Measurements from ENCODE around the gene IKBKE. TPM values are rescaled to one million over a fixed set of nuclear protein-coding genes. Genes with fewer than 3 reads are reported as not detected.

Gene IKBKE
- total RNA-seq, 1 donor = 13.1 TPM

DNA sequence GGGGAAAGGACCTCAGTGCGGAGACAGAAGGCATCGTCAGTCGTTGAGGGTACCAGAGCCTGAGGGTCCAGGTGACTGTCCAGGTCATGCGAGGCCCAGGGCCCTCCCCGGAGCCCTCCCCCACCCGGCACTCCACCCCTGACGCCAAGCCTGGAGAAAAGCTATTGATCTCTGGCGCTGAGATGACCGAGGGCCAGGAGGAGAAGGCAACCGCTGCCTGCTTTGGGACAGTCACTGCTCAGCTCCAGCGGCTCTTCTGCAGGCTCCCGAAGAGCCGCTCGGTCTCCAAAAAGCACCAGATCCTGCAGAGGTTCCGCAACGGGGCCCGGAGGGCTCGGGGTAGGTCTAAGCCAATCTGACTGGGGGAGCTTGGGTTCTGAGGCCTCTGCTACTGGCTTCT lies 47.9 kb downstream of the IKBKE start:
- Histone ChIP-seq H3K27me3 (ENCODE audit: insufficient read depth, low read length) (no peaks in the 10 kb centered on the region), H3K9me3 (ENCODE audit: low read depth, low read length) (no peaks in the 10 kb centered on the region), H3K4me3 (ENCODE audit: low read length) (no peak overlapping the region), H3K4me1 (ENCODE audit: insufficient read depth, low read length) (peaks cover 32% of the 10 kb centered on the region)

DNA sequence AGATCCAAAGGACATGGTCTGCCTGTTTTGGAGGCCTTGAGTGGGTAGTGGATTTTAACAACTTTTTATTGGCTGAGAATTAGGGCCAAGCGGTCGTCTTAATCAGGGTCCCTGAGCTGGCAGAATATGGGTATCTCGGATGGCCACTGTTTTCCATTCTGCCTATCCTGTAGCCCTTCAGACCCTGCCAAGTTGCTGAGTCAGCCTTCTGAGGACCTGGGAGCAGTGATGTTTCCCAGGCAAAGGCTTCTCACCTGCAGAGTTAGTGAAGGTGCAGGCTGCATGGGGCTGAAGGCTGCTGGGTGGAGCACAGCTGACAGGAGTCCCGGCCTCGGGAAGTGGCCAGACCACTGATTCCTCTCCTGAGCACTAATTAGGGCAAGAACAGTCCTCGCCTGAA lies 48.5 kb downstream of the IKBKE start:
- Histone ChIP-seq H3K4me3 (ENCODE audit: low read length) (no peak overlapping the region), H3K4me1 (ENCODE audit: insufficient read depth, low read length) (peaks cover 32% of the 10 kb centered on the region), H3K9me3 (ENCODE audit: low read depth, low read length) (no peaks in the 10 kb centered on the region), H3K27me3 (ENCODE audit: insufficient read depth, low read length) (no peaks in the 10 kb centered on the region)

DNA sequence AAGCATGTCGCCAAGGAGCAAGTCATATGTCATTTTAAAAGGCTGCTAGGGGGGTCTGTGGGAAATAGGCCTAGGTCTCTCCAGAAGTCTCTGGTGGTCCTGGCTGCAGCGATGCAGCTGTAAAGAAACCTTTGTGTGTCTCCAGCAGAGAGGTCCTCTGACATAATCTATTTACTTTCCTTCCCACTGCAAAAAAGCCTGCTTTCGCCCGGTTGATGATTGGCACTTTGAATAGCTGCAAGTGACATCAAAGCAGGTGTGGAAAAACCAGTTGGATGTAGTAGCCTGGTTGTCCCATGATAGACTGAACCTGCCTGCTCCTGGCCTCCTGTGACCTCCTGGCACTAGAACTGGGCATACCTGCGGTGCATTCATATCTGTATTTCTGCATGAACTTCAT lies 50.9 kb downstream of the IKBKE start:
- Histone ChIP-seq H3K4me1 (ENCODE audit: insufficient read depth, low read length) (peaks cover 11% of the 10 kb centered on the region), H3K27me3 (ENCODE audit: insufficient read depth, low read length) (no peaks in the 10 kb centered on the region), H3K9me3 (ENCODE audit: low read depth, low read length) (no peaks in the 10 kb centered on the region), H3K4me3 (ENCODE audit: low read length) (no peak overlapping the region)

DNA sequence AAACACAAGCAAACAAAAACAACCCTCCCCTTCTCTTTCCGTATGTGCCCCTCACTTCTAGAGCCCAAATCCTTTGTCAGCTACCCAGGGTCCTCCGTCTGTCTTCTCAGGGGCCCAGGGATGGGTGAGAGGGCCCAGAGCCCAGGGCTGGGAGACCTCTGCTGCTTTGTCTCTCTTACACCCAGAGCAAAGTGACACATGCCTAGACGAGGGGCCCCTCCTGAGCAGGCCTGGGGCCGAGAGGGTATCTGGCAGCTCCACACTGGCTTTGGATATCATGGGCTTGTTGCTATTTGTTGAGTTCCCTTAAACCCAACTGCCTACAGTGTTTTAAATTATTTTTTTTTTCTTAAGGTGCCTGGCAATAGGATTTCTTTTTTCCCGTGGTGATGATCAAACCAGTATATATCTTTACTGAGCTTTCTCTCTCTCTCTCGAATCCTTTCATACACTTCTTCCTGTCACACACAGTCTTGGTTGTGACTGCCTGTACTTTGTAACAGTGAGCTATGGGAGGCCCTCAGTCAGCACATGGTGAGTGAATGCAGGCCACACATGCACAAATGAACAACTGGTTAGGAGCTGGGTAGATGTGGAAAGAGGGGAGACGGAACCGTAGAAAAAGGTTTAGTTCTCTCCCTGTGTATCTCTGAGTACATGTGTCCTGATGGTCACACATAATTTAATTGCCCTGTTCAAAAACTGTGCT lies 51.6 kb downstream of the IKBKE start:
- no peak overlapping the region for H3K4me3 ChIP-seq (ENCODE audit: low read length)
- no peaks in the 10 kb centered on the region for H3K27me3 ChIP-seq (ENCODE audit: insufficient read depth, low read length)
- H3K9me3 ChIP-seq (ENCODE audit: low read depth, low read length) = no peaks in the 10 kb centered on the region
- peaks cover 3% of the 10 kb centered on the region for H3K4me1 ChIP-seq (ENCODE audit: insufficient read depth, low read length)

DNA sequence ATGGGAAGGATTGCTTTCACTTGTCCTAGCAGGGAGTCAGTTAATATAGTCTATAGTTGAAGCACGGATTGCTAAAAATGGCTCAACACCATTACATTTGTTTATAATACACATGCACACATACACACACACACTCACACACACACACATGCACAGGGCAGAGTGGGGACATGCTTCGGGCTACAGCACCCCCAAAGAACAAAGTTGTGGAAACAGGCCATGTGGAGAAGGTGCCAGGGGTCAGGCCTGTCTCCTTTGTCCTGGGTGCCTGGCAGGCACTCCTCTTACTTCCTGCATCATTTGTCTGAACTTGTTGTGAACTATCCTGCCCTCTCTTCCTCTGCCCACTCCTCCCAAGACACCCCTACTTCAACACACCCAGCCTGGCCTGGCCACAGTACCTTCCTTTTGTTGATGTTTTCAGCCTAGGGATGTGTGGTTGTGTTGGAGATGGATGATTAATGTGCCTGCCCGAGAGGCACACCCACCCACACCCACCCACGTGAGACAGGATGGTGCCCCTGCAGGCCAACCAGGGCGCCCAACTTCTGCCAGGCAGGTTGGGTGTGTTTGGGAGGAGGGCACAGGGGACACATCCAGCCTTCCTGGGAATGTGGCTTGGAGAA lies 54.6 kb downstream of the IKBKE start:
- no peaks in the 10 kb centered on the region for H3K4me1 ChIP-seq (ENCODE audit: insufficient read depth, low read length)
- H3K27me3 ChIP-seq (ENCODE audit: insufficient read depth, low read length) = no peaks in the 10 kb centered on the region
- H3K4me3 ChIP-seq (ENCODE audit: low read length) = no peak overlapping the region
- H3K9me3 ChIP-seq (ENCODE audit: low read depth, low read length) = no peaks in the 10 kb centered on the region

DNA sequence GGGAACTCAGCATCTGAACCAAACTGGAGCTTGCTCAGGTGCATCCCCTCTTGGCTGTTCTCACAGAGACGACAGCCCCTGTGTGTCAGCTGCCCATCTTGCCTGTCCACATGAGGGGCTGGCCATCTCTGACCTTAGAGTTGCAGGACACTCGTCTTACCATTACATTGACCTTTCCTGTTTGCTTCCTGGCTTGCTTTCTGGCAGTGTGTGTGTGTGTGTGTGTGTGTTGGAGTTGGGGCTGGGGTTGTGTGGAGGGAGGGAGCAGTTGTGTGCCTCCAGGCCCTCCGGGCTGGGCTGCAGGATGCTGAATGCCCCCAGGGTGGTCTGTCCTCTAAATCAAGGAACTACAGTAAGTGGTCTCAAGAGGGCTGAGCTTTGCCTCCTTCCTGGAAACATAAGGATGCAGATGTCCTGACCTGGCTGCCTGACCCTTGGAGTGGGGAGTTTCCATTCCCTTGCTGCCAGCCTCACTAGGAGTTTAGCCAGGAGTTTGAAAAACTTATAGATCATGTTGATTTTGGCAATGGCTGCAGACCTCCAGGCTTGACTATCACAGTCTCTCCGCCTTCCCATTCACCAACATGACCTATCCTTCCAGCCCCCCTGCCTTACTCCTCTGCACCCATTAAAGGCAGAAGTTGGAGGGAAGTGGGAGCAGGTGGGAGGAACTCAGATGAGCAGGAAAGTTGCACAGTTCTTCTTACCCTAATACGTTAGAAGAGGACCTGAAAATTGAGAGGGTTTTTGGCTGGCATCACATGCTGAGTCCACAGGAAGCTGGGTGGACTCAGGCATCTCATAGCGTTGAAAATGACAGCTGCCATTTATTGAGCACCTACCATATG lies 56.0 kb downstream of the IKBKE start:
- no peaks in the 10 kb centered on the region for H3K27me3 ChIP-seq (ENCODE audit: insufficient read depth, low read length)
- no peak overlapping the region for H3K4me3 ChIP-seq (ENCODE audit: low read length)
- H3K4me1 ChIP-seq (ENCODE audit: insufficient read depth, low read length) = no peaks in the 10 kb centered on the region
- no peaks in the 10 kb centered on the region for H3K9me3 ChIP-seq (ENCODE audit: low read depth, low read length)

DNA sequence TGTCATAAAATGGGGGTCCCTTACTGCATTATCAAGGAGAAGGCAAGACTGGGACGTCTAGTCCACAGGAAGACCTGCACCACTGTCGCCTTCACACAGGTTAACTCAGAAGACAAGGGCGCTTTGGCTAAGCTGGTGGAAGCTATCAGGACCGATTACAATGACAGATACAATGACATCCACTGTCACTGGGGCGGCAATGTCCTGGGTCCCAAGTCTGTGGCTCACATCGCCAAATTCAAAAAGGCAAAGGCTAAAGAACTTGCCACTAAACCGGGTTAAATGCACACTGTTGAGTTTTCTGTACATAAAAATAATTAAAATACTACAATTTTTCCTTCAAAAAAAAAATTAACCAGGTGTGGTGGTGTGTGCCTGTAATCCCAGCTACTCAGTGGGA lies 59.1 kb downstream of the IKBKE start:
- H3K9me3 ChIP-seq (ENCODE audit: low read depth, low read length) = no peaks in the 10 kb centered on the region
- H3K4me1 ChIP-seq (ENCODE audit: insufficient read depth, low read length) = no peaks in the 10 kb centered on the region
- H3K4me3 ChIP-seq (ENCODE audit: low read length) = no peak overlapping the region
- no peaks in the 10 kb centered on the region for H3K27me3 ChIP-seq (ENCODE audit: insufficient read depth, low read length)

DNA sequence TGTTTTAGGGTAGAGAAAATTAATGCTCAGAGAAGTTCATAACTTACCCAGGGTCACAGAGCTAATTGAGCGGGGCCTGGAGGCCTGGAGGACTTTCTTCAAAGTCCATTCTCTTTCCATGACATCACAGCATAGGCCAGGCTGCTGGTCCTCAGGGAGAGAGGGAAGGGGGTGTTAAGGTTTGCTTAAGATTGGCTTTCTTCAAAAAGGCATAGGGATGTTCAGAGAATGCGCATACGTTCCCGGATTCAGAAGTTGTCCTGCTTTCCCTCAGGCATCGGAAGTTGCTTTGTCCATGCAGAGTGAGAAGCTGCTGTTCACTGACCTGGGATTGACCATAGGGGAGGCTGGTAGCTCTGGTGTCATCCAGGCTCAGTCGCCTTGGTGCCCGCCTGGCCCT lies 62.1 kb downstream of the IKBKE start:
- Histone ChIP-seq H3K9me3 (ENCODE audit: low read depth, low read length) (no peaks in the 10 kb centered on the region), H3K4me1 (ENCODE audit: insufficient read depth, low read length) (no peaks in the 10 kb centered on the region), H3K4me3 (ENCODE audit: low read length) (no peak overlapping the region), H3K27me3 (ENCODE audit: insufficient read depth, low read length) (no peaks in the 10 kb centered on the region)

DNA sequence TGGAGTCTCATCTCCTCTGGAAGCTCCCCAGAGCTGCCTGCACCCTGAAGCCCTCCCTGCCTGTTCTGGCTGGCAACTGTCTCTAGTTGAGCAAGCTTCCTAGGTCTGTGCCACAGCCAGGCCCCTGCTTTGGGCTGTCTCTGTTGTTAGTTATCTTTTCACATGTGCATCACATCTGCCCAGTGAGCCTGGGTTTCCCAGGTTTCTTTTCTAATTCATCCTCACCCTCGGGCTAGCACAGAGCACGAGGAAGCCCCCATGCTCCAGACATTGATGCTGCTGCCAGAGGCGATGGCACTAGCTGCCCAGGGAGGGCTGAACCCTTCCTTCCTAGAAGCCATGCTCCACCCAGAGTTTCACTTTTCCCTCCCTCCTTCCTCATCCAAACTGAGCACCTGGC lies 64.3 kb downstream of the IKBKE start:
- no peaks in the 10 kb centered on the region for H3K9me3 ChIP-seq (ENCODE audit: low read depth, low read length)
- no peak overlapping the region for H3K4me3 ChIP-seq (ENCODE audit: low read length)
- no peaks in the 10 kb centered on the region for H3K27me3 ChIP-seq (ENCODE audit: insufficient read depth, low read length)
- no peaks in the 10 kb centered on the region for H3K4me1 ChIP-seq (ENCODE audit: insufficient read depth, low read length)

DNA sequence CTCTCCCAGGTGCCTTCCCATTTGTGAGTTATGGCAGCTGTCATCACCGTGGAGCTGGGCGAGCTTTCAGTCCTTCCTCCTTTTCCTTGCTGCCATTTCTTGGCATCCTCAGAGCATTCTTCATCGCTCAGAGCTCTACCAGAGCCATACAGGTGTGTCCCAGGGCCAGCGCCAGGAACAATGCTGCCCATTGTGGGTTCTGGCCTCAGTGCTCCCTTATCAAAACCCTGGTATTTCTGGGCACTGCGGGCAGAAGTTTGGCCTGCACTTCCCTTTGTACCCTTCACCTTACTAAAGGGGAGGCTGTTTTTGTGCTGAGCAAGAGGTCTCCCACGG lies 65.5 kb downstream of the IKBKE start:
- no peaks in the 10 kb centered on the region for H3K4me1 ChIP-seq (ENCODE audit: insufficient read depth, low read length)
- no peaks in the 10 kb centered on the region for H3K9me3 ChIP-seq (ENCODE audit: low read depth, low read length)
- H3K4me3 ChIP-seq (ENCODE audit: low read length) = no peak overlapping the region
- no peaks in the 10 kb centered on the region for H3K27me3 ChIP-seq (ENCODE audit: insufficient read depth, low read length)

DNA sequence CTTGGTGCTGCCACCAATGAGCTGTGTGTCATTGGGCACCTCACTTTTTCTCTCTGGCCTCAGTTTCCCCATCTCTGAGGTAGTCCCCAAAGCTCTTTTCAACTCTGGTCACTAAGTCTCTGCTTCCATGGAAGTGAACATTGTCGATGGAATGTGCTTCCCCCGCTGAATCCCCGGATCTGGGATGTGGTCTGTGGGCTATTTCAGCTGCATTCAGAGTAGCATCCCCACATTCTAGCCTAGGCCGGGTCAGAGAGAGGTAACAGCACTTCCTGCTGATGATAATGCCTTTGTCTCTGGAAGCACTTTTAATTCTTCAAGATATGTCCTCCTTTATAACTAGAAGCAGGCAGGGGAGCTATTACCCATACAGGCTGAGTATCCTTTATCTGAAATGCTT lies 66.9 kb downstream of the IKBKE start:
- Histone ChIP-seq H3K4me1 (ENCODE audit: insufficient read depth, low read length) (no peaks in the 10 kb centered on the region), H3K27me3 (ENCODE audit: insufficient read depth, low read length) (no peaks in the 10 kb centered on the region), H3K4me3 (ENCODE audit: low read length) (no peak overlapping the region), H3K9me3 (ENCODE audit: low read depth, low read length) (no peaks in the 10 kb centered on the region)

DNA sequence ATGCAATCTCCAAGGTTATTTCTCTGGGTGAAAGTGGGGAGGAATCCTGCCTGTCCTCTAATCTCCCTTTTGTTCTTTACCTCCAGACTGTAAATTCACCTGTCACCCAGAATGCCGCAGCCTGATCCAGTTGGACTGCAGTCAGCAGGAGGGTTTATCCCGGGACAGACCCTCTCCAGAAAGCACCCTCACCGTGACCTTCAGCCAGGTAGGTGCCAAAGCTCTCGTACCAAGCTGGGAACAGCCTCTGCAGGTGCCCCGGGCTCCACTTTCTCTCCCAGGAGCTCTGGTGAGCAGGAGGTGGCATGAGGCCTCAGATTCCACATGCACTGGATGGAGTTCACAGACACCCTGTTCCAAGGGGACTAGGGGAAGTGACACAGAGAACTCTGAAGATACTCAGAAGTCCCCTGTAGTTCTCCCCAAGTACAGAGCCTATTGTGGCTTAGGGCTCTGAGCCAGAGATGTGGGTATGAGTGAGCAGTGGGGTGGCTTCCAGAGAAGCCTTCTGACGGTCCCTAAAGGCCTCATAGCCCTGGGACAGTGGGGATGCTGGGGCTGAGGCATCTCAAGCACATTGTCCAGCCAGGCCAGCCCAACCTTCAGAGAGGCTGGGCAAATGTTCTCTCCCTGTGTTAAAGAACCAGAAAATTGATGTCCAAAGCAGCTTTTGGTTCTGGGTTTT lies 68.0 kb downstream of the IKBKE start:
- Histone ChIP-seq H3K9me3 (ENCODE audit: low read depth, low read length) (no peaks in the 10 kb centered on the region), H3K27me3 (ENCODE audit: insufficient read depth, low read length) (no peaks in the 10 kb centered on the region), H3K4me3 (ENCODE audit: low read length) (no peak overlapping the region), H3K4me1 (ENCODE audit: insufficient read depth, low read length) (no peaks in the 10 kb centered on the region)

DNA sequence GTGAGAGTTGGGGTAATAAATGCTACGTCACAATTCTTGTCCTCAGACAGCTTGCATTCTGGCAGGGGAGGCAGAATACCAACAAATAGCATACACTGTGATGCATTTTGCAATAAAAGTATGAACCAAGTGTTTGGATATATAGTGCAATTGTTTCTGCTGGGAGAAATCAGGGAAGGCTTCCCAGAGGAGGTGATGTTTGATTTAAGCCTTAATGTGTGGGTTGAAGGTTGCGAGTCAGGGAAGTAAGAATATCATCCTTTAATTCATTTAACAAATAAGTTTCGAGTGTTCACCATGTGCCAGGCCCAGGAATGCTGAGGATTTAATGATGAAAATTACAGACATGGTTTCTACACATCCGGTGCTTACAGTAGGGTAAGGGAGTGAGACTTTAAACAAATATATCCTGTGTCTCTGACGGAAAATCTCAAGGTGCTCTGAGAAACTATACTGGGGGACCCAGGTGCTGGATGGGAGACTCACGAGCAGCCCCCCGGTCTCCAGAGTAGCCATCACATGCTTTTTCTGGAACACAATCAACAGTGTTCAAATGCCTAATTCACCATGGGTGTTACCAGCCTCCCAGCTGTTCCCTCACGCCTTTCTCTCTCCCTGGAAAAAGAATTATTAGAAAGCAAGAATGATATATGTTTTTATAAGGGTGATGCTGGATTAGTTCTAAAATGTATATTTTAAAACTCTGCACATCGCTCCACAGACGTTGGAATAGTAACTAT lies 68.8 kb downstream of the IKBKE start:
- H3K27me3 ChIP-seq (ENCODE audit: insufficient read depth, low read length) = no peaks in the 10 kb centered on the region
- H3K4me3 ChIP-seq (ENCODE audit: low read length) = no peak overlapping the region
- H3K9me3 ChIP-seq (ENCODE audit: low read depth, low read length) = no peaks in the 10 kb centered on the region
- no peaks in the 10 kb centered on the region for H3K4me1 ChIP-seq (ENCODE audit: insufficient read depth, low read length)

DNA sequence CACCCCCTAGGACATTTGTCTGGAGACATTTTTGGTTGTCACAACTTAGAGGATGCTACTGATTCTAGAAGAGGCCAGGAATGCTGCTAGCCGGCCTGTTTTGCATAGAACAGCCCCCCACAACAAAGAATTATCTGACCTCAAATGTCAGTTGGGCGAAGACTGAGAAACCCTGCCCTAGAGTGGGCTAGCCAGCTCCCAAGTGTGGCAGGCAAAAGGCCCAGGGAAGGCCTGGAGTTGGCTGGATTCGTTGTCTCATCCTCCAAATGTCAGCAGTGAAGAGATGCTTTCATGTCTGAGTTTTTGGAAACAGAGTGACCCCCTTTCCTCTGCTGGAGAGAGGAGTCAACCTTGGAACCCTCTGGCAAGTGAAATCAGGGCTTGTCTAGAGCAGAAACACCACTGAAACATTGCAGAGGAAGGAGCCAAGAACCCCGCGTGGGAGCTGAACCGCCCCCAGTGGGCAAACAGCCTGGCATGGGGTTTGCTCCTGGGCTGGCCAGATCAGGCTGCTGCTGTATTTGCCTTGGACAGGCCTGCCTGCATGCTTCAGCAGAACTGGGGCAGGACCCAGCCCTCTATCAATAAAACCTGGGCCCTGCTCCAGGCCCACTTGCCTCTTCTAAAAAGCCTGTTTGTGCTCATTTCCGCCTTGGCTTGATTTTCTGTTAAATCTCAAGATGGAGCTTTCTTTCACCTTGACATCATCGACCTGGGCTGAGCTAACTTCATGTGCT lies 69.9 kb downstream of the IKBKE start:
- H3K9me3 ChIP-seq (ENCODE audit: low read depth, low read length) = no peaks in the 10 kb centered on the region
- H3K4me1 ChIP-seq (ENCODE audit: insufficient read depth, low read length) = peaks cover 7% of the 10 kb centered on the region
- H3K27me3 ChIP-seq (ENCODE audit: insufficient read depth, low read length) = no peaks in the 10 kb centered on the region
- H3K4me3 ChIP-seq (ENCODE audit: low read length) = no peak overlapping the region
